ENCODE measurements around the gene ZBTB7B. TPM values are rescaled to one million over a fixed set of nuclear protein-coding genes. Genes with fewer than 3 reads are reported as not detected.

Gene ZBTB7B
- total and polyA plus RNA-seq, 9 of the 15 experiments (the other 6 are each of a cell fraction or from before 2014, with no cell fraction given), result 0.04 to 46.5 (median 15.2) TPM

- TF ChIP-seq BRF2 (IDR thresholded peaks at IDR 0.05; ENCODE audit: borderline replicate concordance, insufficient read depth, insufficient read length), result no peak
- TF ChIP-seq, protein P1, sequence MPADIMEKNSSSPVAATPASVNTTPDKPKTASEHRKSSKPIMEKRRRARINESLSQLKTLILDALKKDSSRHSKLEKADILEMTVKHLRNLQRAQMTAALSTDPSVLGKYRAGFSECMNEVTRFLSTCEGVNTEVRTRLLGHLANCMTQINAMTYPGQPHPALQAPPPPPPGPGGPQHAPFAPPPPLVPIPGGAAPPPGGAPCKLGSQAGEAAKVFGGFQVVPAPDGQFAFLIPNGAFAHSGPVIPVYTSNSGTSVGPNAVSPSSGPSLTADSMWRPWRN (IDR thresholded peaks at IDR 0.05; ENCODE audit: low read depth), result no peak
- no peak for TF ChIP-seq XRCC3 (IDR thresholded peaks at IDR 0.05)
- TF ChIP-seq PML (IDR thresholded peaks at IDR 0.05; ENCODE audit: low read length), result 0 out of 2 replicates have a peak, but pooled peaks have one; percentile 9
- TF ChIP-seq TFAP4 (CRISPR knock-in tag; IDR thresholded peaks at IDR 0.05; ENCODE audit: borderline replicate concordance), result peak; percentile 6; the same call in 1 of the 2 replicates
- no peak for TF ChIP-seq TSC22D4 (tag; IDR thresholded peaks at IDR 0.05)
- no peak for TF ChIP-seq CBFB (CRISPR knock-in tag; IDR thresholded peaks at IDR 0.05)
- no peak for TF ChIP-seq MCM3 (IDR thresholded peaks at IDR 0.05)
- peak; percentile 64 for TF ChIP-seq PCBP1 (IDR thresholded peaks at IDR 0.05; ENCODE audit: low read depth, low read length, poor library complexity, severe bottlenecking)
- TF ChIP-seq JUND (IDR thresholded peaks at IDR 0.05; ENCODE audit: borderline replicate concordance, low read depth, low read length), result no peak
- no peak for TF ChIP-seq JUND (tag; IDR thresholded peaks at IDR 0.05; ENCODE audit: borderline replicate concordance, low read depth, low read length)
- TF ChIP-seq ZNF696 (CRISPR knock-in tag; conservative IDR thresholded peaks at IDR 0.05), result no peak
- TF ChIP-seq, protein P2, sequence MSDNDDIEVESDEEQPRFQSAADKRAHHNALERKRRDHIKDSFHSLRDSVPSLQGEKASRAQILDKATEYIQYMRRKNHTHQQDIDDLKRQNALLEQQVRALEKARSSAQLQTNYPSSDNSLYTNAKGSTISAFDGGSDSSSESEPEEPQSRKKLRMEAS (CRISPR knock-in tag; IDR thresholded peaks at IDR 0.05), result no peak
- TF ChIP-seq GTF3C2 (IDR thresholded peaks at IDR 0.05; ENCODE audit: borderline replicate concordance, extremely low read depth, insufficient read length), result no peak
- no peak for TF ChIP-seq MEIS2 (IDR thresholded peaks at IDR 0.05; ENCODE audit: partially characterized antibody)
- TF ChIP-seq ZNF586 (CRISPR knock-in tag; conservative IDR thresholded peaks at IDR 0.05), result no peak
- no peak for TF ChIP-seq SIRT6 (IDR thresholded peaks at IDR 0.05; ENCODE audit: low read depth, low read length)
- TF ChIP-seq NKRF (IDR thresholded peaks at IDR 0.05; ENCODE audit: borderline replicate concordance), result no peak
These were observed 694 bp downstream of the ZBTB7B start (continued) for GRCh38 chr1:155003227-155003765.

All from K562 (cell line).